SK-N-SH treated with all-trans-retinoic acid at 6 μM for 48 hours (cell line): ENCODE measurements around the gene STAT5A.

Experiments
- ATAC-seq: fragments of 200-7000 bp; cut with Tn5 transposase; 3 replicates; pipeline ENCODE4 v1.9.1; 2020; ENCODE audit warnings: mild to moderate bottlenecking, moderate library complexity
- ARNTL ChIP-seq: fragments of 450-650 bp; formaldehyde crosslinking; IDR thresholded peaks from 2 replicates; pipeline ENCODE4 v1.5.0; 2020; ENCODE audit warnings: low read depth, mild to moderate bottlenecking, moderate library complexity, borderline replicate concordance
- BACH2 ChIP-seq: fragments of 250-450 bp; sonication (Bioruptor Pico); IDR thresholded peaks from 2 replicates; pipeline ENCODE4 v1.9.0; 2021; ENCODE audit warnings: mild to moderate bottlenecking, borderline replicate concordance
- CREB5 ChIP-seq: fragments of 250-450 bp; sonication (Bioruptor Pico); IDR thresholded peaks from 2 replicates; pipeline ENCODE4 v1.5.1; 2020; ENCODE audit warnings: low read depth, mild to moderate bottlenecking, moderate library complexity
- CSDC2 ChIP-seq: fragments of 250-450 bp; sonication (Bioruptor Pico); IDR thresholded peaks from 2 replicates; pipeline ENCODE4 v1.5.0; 2020; ENCODE audit warnings: mild to moderate bottlenecking, moderate library complexity
- CSRNP3 ChIP-seq: fragments of 250-450 bp; sonication (Bioruptor Pico); IDR thresholded peaks from 2 replicates; pipeline ENCODE4 v1.5.1; 2021; ENCODE audit warnings: mild to moderate bottlenecking, moderate library complexity
- ESRRG ChIP-seq: fragments of 250-450 bp; sonication (Bioruptor Pico); IDR thresholded peaks from 2 replicates; pipeline ENCODE4 v1.6.1; 2021; ENCODE audit warnings: mild to moderate bottlenecking
- GLIS3 ChIP-seq: fragments of 250-450 bp; sonication (Bioruptor Pico); IDR thresholded peaks from 2 replicates; pipeline ENCODE4 v1.5.0; 2020; ENCODE audit warnings: mild to moderate bottlenecking, moderate library complexity
- ISL1 ChIP-seq: fragments of 250-450 bp; sonication (Bioruptor Pico); IDR thresholded peaks from 2 replicates; pipeline ENCODE4 v2.1.2; 2022; ENCODE audit warnings: mild to moderate bottlenecking, moderate library complexity
- RARB ChIP-seq: fragments of 250-450 bp; sonication (Bioruptor Pico); IDR thresholded peaks from 2 replicates; pipeline ENCODE4 v1.8.0; 2021; ENCODE audit warnings: mild to moderate bottlenecking, moderate library complexity
- SNAI2 ChIP-seq: fragments of 250-450 bp; sonication (Bioruptor Pico); IDR thresholded peaks from 2 replicates; pipeline ENCODE4 v1.5.0; 2020; ENCODE audit warnings: mild to moderate bottlenecking, moderate library complexity
- TCF4 ChIP-seq: fragments of 250-450 bp; sonication (Bioruptor Pico); IDR thresholded peaks from 2 replicates; pipeline ENCODE4 v1.8.0; 2021; ENCODE audit warnings: mild to moderate bottlenecking, moderate library complexity, borderline replicate concordance
- TOX ChIP-seq: fragments of 250-450 bp; sonication (Bioruptor Pico); IDR thresholded peaks from 2 replicates; pipeline ENCODE4 v1.8.0; 2021; ENCODE audit warnings: mild to moderate bottlenecking, moderate library complexity, borderline replicate concordance
- ZFP3 ChIP-seq: fragments of 250-450 bp; sonication (Bioruptor Pico); IDR thresholded peaks from 2 replicates; pipeline ENCODE4 v1.5.0; 2020; ENCODE audit warnings: mild to moderate bottlenecking, moderate library complexity
- ZFP30 ChIP-seq: fragments of 450-650 bp; formaldehyde crosslinking; IDR thresholded peaks from 2 replicates; pipeline ENCODE4 v1.5.0; 2022; ENCODE audit warnings: mild to moderate bottlenecking, moderate library complexity
- ZNF565 ChIP-seq: fragments of 450-650 bp; formaldehyde crosslinking; conservative IDR thresholded peaks from 2 replicates; pipeline ENCODE4 v1.5.0; 2020; ENCODE audit warnings: low read depth, mild to moderate bottlenecking, moderate library complexity
- ZNF70 ChIP-seq: fragments of 450-650 bp; formaldehyde crosslinking; IDR thresholded peaks from 2 replicates; pipeline ENCODE4 v1.5.0; 2020; ENCODE audit warnings: mild to moderate bottlenecking, moderate library complexity
- ZNF8 ChIP-seq: fragments of 450-650 bp; formaldehyde crosslinking; IDR thresholded peaks from 2 replicates; pipeline ENCODE4 v1.5.0; 2020; ENCODE audit warnings: mild to moderate bottlenecking, moderate library complexity
- TF ChIP-seq, protein P1 (sequence below): fragments of 250-450 bp; sonication (Bioruptor Pico); IDR thresholded peaks from 2 replicates; pipeline ENCODE4 v1.8.0; 2021; ENCODE audit warnings: low read depth, mild to moderate bottlenecking, moderate library complexity, borderline replicate concordance
- TF ChIP-seq, protein P2 (sequence below): fragments of 250-450 bp; sonication (Bioruptor Pico); IDR thresholded peaks from 2 replicates; pipeline ENCODE4 v1.5.0; 2020; ENCODE audit warnings: mild to moderate bottlenecking, moderate library complexity
- TF ChIP-seq, protein P3 (sequence below): fragments of 250-450 bp; sonication (Bioruptor Pico); IDR thresholded peaks from 2 replicates; pipeline ENCODE4 v1.8.0; 2020; ENCODE audit warnings: mild to moderate bottlenecking, moderate library complexity, borderline replicate concordance

STAT5A gene

DNA sequence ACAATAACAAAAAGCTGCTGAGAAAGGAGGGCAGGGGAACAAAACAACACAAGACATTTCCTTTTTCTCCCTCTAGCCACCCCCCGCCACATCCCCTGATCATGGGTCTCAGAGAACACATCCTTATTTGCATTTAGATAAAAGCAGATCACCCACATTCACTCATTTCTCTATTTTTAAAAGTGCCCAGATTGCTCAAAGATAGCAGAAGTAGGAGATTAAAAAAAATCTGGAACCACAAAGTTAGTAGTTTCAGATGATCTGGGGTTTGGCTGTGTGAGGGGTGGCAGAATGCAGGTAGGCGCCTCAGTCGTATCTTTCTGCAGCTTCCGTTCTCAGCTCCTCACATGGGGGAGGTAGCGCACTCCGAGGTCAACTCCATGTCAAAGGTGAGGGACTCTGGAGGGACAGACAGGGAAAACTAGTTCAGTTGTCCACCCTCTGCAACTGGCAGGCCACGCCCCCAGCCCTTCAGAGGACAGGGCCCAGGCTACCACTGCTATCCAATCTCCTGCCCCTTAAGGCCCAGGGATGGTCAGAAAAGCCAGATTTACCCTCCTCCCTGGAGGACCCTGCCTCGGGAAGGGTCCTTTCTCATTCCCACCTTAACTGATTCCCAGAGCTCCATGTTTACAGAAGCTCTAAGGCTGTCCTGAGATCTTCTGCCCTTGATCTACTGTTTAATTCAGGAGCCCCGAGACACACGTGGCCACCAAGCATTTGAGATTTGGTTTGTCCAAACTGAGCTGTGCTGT is 27.3 kb downstream of the STAT5A start (continued):
- TF ChIP-seq ZFP3, result no peak
- TF ChIP-seq, protein P1, sequence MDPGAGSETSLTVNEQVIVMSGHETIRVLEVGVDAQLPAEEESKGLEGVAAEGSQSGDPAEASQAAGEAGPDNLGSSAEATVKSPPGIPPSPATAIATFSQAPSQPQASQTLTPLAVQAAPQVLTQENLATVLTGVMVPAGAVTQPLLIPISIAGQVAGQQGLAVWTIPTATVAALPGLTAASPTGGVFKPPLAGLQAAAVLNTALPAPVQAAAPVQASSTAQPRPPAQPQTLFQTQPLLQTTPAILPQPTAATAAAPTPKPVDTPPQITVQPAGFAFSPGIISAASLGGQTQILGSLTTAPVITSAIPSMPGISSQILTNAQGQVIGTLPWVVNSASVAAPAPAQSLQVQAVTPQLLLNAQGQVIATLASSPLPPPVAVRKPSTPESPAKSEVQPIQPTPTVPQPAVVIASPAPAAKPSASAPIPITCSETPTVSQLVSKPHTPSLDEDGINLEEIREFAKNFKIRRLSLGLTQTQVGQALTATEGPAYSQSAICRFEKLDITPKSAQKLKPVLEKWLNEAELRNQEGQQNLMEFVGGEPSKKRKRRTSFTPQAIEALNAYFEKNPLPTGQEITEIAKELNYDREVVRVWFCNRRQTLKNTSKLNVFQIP (CRISPR knock-in tag), result no peak

DNA sequence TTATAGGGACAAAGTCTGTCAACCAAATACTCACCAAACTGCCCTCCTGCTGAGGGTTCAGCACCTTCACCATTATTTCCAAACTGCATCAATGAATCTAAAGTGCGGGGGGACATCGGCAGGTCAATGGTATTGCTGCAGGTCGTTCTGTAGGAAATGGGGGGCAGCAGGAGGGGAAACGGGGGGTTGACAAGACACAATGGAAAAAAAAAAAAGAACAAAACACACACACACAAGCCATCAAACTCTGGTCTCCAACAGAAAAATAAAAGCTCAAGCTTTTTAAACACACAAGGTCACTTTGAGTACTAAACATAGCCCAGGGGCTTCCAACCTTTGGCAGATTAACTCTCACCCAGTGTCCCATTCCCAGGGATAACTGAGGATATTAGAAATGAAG is 28.5 kb downstream of the STAT5A start:
- ATAC-seq, result no peak
- TF ChIP-seq CSDC2, result no peak
- no peak for TF ChIP-seq CSRNP3
- TF ChIP-seq BACH2, result no peak
- no peak for TF ChIP-seq ZNF70 (CRISPR knock-in tag)
- TF ChIP-seq, protein P1 (CRISPR knock-in tag), result no peak
- TF ChIP-seq ZFP3, result no peak
- no peak for TF ChIP-seq ZFP30 (CRISPR knock-in tag)
- TF ChIP-seq, protein P2, sequence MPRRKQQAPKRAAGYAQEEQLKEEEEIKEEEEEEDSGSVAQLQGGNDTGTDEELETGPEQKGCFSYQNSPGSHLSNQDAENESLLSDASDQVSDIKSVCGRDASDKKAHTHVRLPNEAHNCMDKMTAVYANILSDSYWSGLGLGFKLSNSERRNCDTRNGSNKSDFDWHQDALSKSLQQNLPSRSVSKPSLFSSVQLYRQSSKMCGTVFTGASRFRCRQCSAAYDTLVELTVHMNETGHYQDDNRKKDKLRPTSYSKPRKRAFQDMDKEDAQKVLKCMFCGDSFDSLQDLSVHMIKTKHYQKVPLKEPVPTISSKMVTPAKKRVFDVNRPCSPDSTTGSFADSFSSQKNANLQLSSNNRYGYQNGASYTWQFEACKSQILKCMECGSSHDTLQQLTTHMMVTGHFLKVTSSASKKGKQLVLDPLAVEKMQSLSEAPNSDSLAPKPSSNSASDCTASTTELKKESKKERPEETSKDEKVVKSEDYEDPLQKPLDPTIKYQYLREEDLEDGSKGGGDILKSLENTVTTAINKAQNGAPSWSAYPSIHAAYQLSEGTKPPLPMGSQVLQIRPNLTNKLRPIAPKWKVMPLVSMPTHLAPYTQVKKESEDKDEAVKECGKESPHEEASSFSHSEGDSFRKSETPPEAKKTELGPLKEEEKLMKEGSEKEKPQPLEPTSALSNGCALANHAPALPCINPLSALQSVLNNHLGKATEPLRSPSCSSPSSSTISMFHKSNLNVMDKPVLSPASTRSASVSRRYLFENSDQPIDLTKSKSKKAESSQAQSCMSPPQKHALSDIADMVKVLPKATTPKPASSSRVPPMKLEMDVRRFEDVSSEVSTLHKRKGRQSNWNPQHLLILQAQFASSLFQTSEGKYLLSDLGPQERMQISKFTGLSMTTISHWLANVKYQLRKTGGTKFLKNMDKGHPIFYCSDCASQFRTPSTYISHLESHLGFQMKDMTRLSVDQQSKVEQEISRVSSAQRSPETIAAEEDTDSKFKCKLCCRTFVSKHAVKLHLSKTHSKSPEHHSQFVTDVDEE (CRISPR knock-in tag), result no peak
- TF ChIP-seq ISL1 (CRISPR knock-in tag), result no peak
- TF ChIP-seq ESRRG (CRISPR knock-in tag), result no peak
- no peak for TF ChIP-seq TCF4 (CRISPR knock-in tag)
- TF ChIP-seq TOX, result no peak
- no peak for TF ChIP-seq SNAI2 (CRISPR knock-in tag)
- TF ChIP-seq GLIS3 (CRISPR knock-in tag), result no peak
- no peak for TF ChIP-seq ARNTL
- TF ChIP-seq ZNF8 (CRISPR knock-in tag), result no peak
- TF ChIP-seq CREB5 (CRISPR knock-in tag), result no peak
- no peak for TF ChIP-seq RARB
- TF ChIP-seq ZNF565 (CRISPR knock-in tag), result no peak
- TF ChIP-seq, protein P3, sequence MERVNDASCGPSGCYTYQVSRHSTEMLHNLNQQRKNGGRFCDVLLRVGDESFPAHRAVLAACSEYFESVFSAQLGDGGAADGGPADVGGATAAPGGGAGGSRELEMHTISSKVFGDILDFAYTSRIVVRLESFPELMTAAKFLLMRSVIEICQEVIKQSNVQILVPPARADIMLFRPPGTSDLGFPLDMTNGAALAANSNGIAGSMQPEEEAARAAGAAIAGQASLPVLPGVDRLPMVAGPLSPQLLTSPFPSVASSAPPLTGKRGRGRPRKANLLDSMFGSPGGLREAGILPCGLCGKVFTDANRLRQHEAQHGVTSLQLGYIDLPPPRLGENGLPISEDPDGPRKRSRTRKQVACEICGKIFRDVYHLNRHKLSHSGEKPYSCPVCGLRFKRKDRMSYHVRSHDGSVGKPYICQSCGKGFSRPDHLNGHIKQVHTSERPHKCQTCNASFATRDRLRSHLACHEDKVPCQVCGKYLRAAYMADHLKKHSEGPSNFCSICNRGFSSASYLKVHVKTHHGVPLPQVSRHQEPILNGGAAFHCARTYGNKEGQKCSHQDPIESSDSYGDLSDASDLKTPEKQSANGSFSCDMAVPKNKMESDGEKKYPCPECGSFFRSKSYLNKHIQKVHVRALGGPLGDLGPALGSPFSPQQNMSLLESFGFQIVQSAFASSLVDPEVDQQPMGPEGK (CRISPR knock-in tag), result no peak
